RKO (cell line): ENCODE results near the gene B3GNT9.
A peak's percentile ranks its signal among the peaks of the same experiment; 100 is the strongest.

Experiments
- DNase-seq: peaks from one replicate; pipeline ENCODE4 v3.0.0-alpha.2; 2016; ENCODE audit warnings: low spot score

B3GNT9 gene

GRCh38 chr16:67167588-67167987 is 16.8 kb upstream of the B3GNT9 start:
- DNase-seq, result no peak

GRCh38 chr16:67166598-67167168 is 15.9 kb upstream of the B3GNT9 start:
- no peak for DNase-seq

- DNase-seq, result no peak
These were observed 15.3 kb upstream of the B3GNT9 start for GRCh38 chr16:67166110-67166547.

DNA sequence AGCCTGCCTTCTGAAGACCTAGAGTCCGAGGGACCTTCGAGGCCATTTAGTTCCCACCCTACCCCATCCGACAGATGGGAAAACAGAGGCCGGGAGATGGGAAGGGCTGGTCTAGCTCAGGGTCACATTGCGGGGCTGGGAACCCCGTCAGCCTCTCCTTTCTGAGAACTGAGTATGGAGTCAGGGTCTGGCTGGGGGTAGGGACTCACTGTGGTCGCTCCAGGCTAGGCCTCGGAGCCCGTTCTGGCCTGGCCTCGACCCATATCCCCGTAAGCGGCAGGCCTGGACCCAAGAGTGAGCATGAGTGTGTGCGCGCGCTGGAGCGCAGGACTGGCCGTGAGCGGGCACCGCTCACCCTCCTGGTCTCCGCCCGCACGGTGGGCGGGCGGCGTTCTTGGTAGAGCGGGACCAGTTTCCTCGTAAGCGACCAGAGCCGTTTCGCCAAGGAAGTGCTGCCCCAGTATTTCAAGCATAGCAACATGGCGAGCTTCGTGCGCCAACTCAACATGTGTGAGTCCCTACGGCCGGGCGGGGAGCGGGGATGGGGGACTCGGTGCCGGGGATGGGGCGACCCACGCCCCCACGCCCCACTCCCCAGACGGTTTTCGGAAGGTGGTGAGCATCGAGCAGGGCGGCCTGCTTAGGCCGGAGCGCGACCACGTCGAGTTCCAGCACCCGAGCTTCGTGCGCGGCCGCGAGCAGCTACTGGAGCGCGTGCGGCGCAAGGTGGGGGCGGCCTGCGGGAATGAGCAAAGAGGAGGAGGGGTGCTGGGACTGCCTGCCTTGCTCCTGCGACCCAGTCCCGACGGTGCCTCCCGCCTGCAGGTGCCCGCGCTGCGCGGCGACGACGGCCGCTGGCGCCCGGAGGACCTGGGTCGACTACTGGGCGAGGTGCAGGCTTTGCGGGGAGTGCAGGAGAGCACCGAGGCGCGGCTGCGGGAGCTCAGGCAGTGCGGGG is 14.6 kb upstream of the B3GNT9 start:
- no peak for DNase-seq

GRCh38 chr16:67164599-67165061 is 13.8 kb upstream of the B3GNT9 start, which contains the start of gene HSF4:
Gene HSF4 (plus strand): TSS chr16:67164745. CDS start chr16:67164812, 67 bp downstream.
- peak; percentile 56 for DNase-seq

GRCh38 chr16:67163999-67164558 is 13.3 kb upstream of the B3GNT9 start:
- DNase-seq, result peak; percentile 44

DNA sequence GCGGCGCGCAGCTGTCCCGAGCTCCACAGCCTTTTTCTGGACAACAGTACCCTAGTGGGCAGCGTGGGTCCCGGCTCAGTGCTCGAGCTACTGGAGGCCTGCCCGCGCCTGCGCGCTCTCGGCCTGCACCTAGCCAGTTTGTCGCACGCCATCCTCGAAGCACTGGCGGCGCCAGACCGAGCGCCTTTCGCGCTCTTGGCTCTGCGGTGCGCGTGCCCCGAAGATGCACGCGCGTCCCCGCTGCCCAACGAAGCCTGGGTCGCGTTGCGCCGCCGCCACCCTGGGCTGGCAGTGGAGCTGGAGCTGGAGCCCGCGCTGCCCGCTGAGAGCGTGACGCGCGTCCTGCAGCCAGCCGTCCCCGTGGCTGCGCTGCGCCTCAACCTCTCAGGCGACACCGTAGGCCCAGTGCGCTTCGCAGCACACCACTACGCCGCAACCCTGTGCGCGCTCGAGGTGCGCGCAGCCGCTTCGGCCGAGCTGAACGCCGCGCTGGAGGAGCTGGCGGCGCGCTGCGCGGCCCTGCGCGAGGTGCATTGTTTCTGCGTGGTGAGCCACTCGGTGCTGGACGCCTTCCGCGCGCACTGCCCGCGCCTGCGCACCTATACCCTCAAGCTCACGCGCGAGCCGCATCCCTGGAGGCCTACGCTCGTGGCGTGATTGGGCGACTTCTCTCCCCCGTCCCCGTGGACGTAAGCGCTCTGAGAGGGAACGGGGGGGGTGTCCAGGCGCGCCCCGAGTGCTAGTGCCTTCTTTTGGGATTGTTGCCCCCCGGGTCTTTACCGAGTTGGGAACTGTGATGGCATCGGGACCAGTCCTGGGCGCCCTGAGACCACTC is 12.6 kb upstream of the B3GNT9 start:
- no peak for DNase-seq

GRCh38 chr16:67162506-67163163 is 11.8 kb upstream of the B3GNT9 start:
- peak; percentile 41 for DNase-seq

- no peak for DNase-seq
These were observed 10.8 kb upstream of the B3GNT9 start for GRCh38 chr16:67161595-67162058.

- DNase-seq, result peak; percentile 40
These were observed 8.1 kb upstream of the B3GNT9 start for GRCh38 chr16:67158637-67159600.

DNA sequence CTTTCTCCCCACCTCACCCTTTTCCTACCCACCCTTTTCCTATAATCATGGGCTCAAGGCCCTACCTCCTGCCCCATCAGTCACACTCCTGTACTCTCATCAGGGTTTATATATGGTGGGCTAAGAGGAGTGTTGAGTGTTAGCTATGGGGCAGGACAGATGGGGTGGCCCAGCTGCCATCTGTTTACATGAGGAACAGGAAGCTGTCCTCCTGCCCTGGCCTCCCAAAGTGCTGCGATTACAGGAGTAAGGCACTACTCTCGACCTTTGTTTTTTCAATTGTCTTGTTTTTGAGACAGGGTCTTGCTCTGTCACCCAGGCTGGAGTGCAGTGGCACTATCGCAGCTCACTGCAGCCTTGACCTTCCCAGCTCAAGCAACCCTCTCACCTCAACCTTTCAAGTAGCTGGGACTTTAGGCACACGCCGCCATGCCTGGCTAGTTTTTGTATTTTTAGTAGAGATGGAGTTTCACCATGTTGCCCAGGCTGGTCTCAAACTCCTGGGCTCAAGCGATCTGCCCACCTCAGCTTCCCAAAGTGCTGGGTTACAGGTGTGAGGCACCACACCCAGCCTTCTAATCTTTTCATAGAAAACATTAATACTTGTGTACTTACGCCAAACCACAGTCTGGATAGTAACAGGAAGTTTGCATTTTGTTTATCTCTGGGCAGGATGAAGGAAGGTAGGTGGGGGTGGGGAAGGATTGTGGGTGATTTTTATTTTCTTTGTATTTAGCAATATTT is 7.3 kb upstream of the B3GNT9 start:
- DNase-seq, result no peak

- no peak for DNase-seq
These were observed 6.4 kb upstream of the B3GNT9 start for GRCh38 chr16:67157106-67157748.

DNA sequence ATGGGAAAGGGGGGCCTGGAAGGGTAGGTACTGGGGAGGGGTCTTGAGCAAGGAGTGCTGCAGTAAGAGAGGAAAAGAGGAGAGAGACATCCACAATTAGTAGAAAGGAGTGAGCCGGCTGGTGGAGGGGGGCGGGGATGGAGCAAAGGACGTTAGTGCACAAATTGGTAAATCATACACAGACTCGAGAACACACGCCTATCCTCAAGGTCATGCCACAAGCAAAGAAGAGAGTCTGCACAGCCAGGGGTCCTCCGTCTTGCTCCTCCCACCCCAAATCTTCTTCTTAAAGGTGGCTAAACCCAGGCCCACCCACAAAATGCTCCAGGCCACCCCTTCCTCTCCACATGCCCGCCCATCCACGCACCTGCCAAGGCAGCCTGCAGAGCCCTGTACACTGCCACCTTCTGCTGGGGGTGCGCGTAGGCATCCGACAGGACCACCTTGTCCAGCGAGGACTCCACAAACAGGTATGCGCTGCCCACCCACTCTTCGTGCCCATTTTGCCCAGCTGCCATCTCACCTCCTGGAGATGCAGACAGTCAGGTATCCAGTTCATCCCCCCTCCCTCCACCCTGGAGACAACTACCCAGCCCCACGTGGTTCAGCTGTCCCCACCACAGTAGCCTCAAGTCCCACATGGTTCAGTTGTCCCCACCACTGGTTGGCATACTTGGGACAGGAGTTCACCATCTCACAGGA is 5.5 kb upstream of the B3GNT9 start:
- no peak for DNase-seq

GRCh38 chr16:67155295-67156142 is 4.7 kb upstream of the B3GNT9 start:
- DNase-seq, result peak; percentile 77

- DNase-seq, result no peak
These were observed 3.9 kb upstream of the B3GNT9 start for GRCh38 chr16:67154578-67155294.

DNA sequence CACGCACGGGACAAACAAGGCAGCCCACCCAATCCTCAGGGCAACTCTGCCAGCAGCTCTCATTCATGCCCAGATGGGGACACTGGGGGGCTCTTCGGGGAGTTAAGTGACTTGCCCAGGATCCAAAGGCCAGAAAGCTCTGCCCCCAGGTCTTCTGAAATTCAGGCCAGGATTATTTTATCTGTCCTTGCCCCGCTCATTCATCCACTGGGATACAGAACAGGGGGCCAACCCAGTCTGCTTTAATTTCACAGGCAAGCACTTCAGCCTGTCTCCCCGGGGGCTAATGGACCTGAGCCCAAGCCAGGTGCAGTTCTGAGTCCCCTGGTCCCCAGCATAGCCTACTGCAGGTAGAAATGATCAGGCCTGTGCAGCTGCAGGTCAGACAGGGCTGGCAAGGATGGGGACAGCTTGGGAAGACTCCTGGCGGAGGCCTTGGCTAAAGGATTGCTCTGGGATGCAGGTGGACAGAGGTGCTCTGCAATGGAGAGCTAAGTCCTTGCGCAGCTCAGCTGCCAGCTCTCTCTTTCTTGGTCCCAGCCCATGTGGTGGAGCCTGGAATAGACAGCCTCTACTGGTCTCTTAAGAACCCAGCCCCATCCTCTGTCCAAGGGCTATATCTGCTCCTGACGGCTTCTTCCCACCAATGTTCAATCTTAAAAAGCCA is 766 bp upstream of the B3GNT9 start:
- DNase-seq, result no peak
